OCI-LY3 (cell line): ENCODE results near the gene NBEA.
"Not testable (repeated sequence)": the region's sequence is repeated elsewhere in the genome, so short reads cannot be mapped to it uniquely, and the experiment has no call there.

Source experiments
- H2AFZ ChIP-seq: fragments of 200-600, 300-600 bp; shearing (Covaris generic); 2 replicates; pipeline ENCODE4 v1.6.0; 2014; ENCODE audit warnings: antibody characterized with exemption, low read depth, low read length
- H3K27ac ChIP-seq: fragments of 200-600, 300-600 bp; sonication (generic); 2 replicates; pipeline ENCODE4 v1.5.1; 2014; ENCODE audit warnings: mild to moderate bottlenecking, low read length, moderate library complexity, mixed read lengths
- H3K27me3 ChIP-seq: fragments of 200-600, 300-600 bp; sonication (generic); 2 replicates; pipeline ENCODE4 v1.6.1; 2014; ENCODE audit warnings: low read depth, low read length, mixed read lengths
- H3K36me3 ChIP-seq: fragments of 200-600, 300-600 bp; sonication (generic); replicated peaks from 2 replicates; pipeline ENCODE3; 2014; ENCODE audit warnings: low read depth, low read length, mixed read lengths
- H3K4me1 ChIP-seq: fragments of 300-600, 200-600 bp; sonication (generic); 2 replicates; pipeline ENCODE4 v1.6.1; 2014; ENCODE audit warnings: low read length, mixed read lengths
- H3K4me2 ChIP-seq: fragments of 200-600, 300-600 bp; sonication (generic); 2 replicates; pipeline ENCODE4 v1.6.1; 2014; ENCODE audit warnings: low read length, mixed read lengths
- H3K4me3 ChIP-seq: fragments of 300-600, 200-600 bp; sonication (generic); 2 replicates; pipeline ENCODE4 v1.5.1; 2014; ENCODE audit warnings: antibody characterized with exemption, mild to moderate bottlenecking, low read length, moderate library complexity
- H3K79me2 ChIP-seq: fragments of 300-600, 200-600 bp; shearing (Covaris generic); 2 replicates; pipeline ENCODE4 v1.6.1; 2014; ENCODE audit warnings: mild to moderate bottlenecking, low read length, mixed read lengths
- H3K9ac ChIP-seq: fragments of 300-600, 200-600 bp; shearing (Covaris generic); 2 replicates; pipeline ENCODE4 v1.6.0; 2014; ENCODE audit warnings: mild to moderate bottlenecking, low read length, moderate library complexity
- H3K9me3 ChIP-seq: fragments of 200-600, 300-600 bp; shearing (Covaris generic); 2 replicates; pipeline ENCODE4 v1.6.1; 2014; ENCODE audit warnings: low read length, mixed read lengths; ENCODE audit not compliant: insufficient read depth
- H4K20me1 ChIP-seq: fragments of 200-600, 300-600 bp; sonication (generic); 2 replicates; pipeline ENCODE4 v1.6.1; 2016; ENCODE audit warnings: low read length, mixed read lengths; ENCODE audit not compliant: insufficient read depth
- CTCF ChIP-seq: fragments of 200-600, 300-600 bp; sonication (generic); IDR thresholded peaks from 2 replicates; pipeline ENCODE4 v1.5.1; 2014; ENCODE audit warnings: antibody characterized with exemption, low read length, low read depth
- EZH2phosphoT487 ChIP-seq: fragments of 200-600 bp; shearing (Covaris generic); IDR thresholded peaks from 2 replicates; pipeline ENCODE4 v1.6.1; 2018; ENCODE audit warnings: antibody characterized with exemption, mixed run types, low read depth

The NBEA gene

GRCh38 chr13:35057858-35058257, 115.8 kb downstream of the NBEA start:
- Histone ChIP-seq H3K4me2 (no peak overlapping the region), H3K9ac (no peak overlapping the region), H4K20me1 (no peaks in the 10 kb centered on the region), H2AFZ (no peak overlapping the region), H3K79me2 (no peaks in the 10 kb centered on the region), H3K9me3 (no peaks in the 10 kb centered on the region), H3K27me3 (no peaks in the 10 kb centered on the region), H3K4me3 (no peak overlapping the region), H3K36me3 (no peaks in the 10 kb centered on the region), H3K4me1 (peaks cover 4% of the 10 kb centered on the region; the same call in 1 of the 2 replicates), H3K27ac (no peak overlapping the region)
- TF ChIP-seq CTCF (no peak), EZH2phosphoT487 (no peak)

GRCh38 chr13:35058585-35058984, 116.5 kb downstream of the NBEA start:
- H3K27me3 ChIP-seq, H4K20me1 ChIP-seq, H2AFZ ChIP-seq, H3K4me1 ChIP-seq, H3K4me3 ChIP-seq, H3K36me3 ChIP-seq, H3K4me2 ChIP-seq, H3K9me3 ChIP-seq, H3K27ac ChIP-seq, H3K9ac ChIP-seq, H3K79me2 ChIP-seq: not testable (repeated sequence)

- no peaks in the 10 kb centered on the region for H4K20me1 ChIP-seq
- no peaks in the 10 kb centered on the region for H3K27me3 ChIP-seq
- H3K4me3 ChIP-seq = no peak overlapping the region
- H3K4me2 ChIP-seq = no peak overlapping the region
- H3K27ac ChIP-seq = no peak overlapping the region
- H3K9me3 ChIP-seq = no peaks in the 10 kb centered on the region
- H3K9ac ChIP-seq = no peak overlapping the region
- H3K36me3 ChIP-seq = no peaks in the 10 kb centered on the region
- no peak overlapping the region for H2AFZ ChIP-seq
- TF ChIP-seq EZH2phosphoT487 (no peak), CTCF (no peak)
- H3K79me2 ChIP-seq = no peaks in the 10 kb centered on the region
- H3K4me1 ChIP-seq = no peaks in the 10 kb centered on the region
Measured at GRCh38 chr13:35086667-35087066, 144.6 kb downstream of the NBEA start.

- Histone ChIP-seq H3K27ac (no peak overlapping the region), H3K4me2 (no peak overlapping the region), H3K79me2 (no peaks in the 10 kb centered on the region), H3K9ac (no peak overlapping the region), H3K9me3 (no peaks in the 10 kb centered on the region), H2AFZ (no peak overlapping the region), H3K36me3 (no peaks in the 10 kb centered on the region), H4K20me1 (no peaks in the 10 kb centered on the region), H3K27me3 (no peaks in the 10 kb centered on the region), H3K4me1 (no peaks in the 10 kb centered on the region), H3K4me3 (no peak overlapping the region)
- TF ChIP-seq CTCF (no peak), EZH2phosphoT487 (no peak)
Measured at GRCh38 chr13:35092251-35092650, 150.2 kb downstream of the NBEA start.

GRCh38 chr13:35092751-35093150, 150.7 kb downstream of the NBEA start:
- Histone ChIP-seq H3K36me3 (no peaks in the 10 kb centered on the region), H4K20me1 (no peaks in the 10 kb centered on the region), H3K9ac (no peak overlapping the region), H3K27me3 (no peaks in the 10 kb centered on the region), H3K4me3 (no peak overlapping the region), H3K27ac (no peak overlapping the region), H3K9me3 (no peaks in the 10 kb centered on the region), H3K4me1 (no peaks in the 10 kb centered on the region), H2AFZ (no peak overlapping the region), H3K4me2 (no peak overlapping the region), H3K79me2 (no peaks in the 10 kb centered on the region)
- no peak for TF ChIP-seq CTCF
- no peak for TF ChIP-seq EZH2phosphoT487
